Nephron (organoid): ENCODE measurements around the gene UBC.

Source experiments
- H3K27ac Mint-ChIP-seq, 3 experiments: 2 replicates each; pipeline ENCODE4 v1.8.0; 2020; ENCODE audit warnings: mixed read lengths in 3 of 3, mild to moderate bottlenecking in 2 of 3, moderate library complexity in 1 of 3
- H3K27me3 Mint-ChIP-seq: 2 replicates; pipeline ENCODE4 v1.8.0; 2021; ENCODE audit warnings: low read depth, mild to moderate bottlenecking, moderate library complexity, mixed read lengths
- H3K36me3 Mint-ChIP-seq: 2 replicates; pipeline ENCODE4 v1.8.0; 2020; ENCODE audit warnings: low read depth, mixed read lengths
- H3K4me1 Mint-ChIP-seq: 2 replicates; pipeline ENCODE4 v1.8.0; 2020; ENCODE audit warnings: mixed read lengths
- H3K4me3 Mint-ChIP-seq, 3 experiments: 2 replicates each; pipeline ENCODE4 v1.8.0; 2020; ENCODE audit warnings: mild to moderate bottlenecking in 3 of 3, mixed read lengths in 3 of 3, moderate library complexity in 2 of 3
- H3K9me3 Mint-ChIP-seq: 2 replicates; pipeline ENCODE4 v1.8.0; 2020; ENCODE audit warnings: mixed read lengths
- CTCF ChIP-seq, 3 experiments: fragments of 200-600 bp; sonication (generic); IDR thresholded peaks; one replicate each; pipeline ENCODE4 v1.5.0; 2021; ENCODE audit warnings: antibody characterized with exemption in 3 of 3; ENCODE audit not compliant: unreplicated experiment in 3 of 3

The UBC gene

DNA sequence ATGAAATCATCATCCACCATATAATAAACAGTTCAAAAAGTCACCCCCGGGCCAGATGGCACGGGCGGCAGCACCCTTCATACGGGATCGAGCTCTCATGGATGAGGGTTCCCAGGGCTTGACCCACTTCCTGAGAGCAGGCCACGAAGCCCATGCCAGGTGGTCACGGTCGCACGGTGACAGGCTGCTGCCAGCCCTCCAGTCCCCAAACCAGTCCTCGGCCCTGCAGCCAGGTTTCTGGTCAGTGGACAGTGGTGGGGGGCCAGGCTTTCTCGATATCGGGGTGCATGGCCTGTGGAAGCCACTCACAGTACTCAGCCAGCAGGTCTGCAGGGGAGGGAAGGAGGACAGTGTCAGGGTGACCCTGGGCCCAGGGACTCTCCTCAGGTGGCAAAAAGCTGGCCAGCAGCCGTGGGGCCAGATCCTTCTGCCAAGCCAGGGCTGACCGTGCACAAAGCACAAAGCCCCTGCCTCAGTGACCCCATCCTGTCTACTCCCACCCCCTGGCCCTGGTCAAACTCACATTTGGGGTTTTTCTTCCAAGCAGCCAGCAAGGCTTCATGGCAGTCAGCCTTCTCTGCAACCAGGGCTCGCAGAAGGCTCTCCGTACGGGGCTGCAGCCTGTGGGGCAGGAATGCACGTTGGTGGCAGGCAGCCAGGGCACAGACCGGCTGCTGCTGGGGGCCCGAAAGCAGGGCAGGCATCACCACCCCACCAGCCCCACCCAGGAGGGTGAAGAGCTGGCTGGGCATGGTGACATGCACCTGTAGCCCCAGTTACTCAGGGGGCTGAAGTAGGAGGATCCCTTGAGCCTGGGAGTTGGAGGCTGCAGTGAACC lies 33.3 kb upstream of the UBC start:
- Mint-ChIP-seq H3K4me3 (no peak overlapping the region), H3K36me3 (peaks cover 31% of the 10 kb centered on the region), H3K9me3 (no peaks in the 10 kb centered on the region), H3K27me3 (no peaks in the 10 kb centered on the region), H3K27ac (no peak overlapping the region), H3K4me1 (no peaks in the 10 kb centered on the region)
- no peak for TF ChIP-seq CTCF (IDR thresholded peaks at IDR 0.05; ENCODE audit: unreplicated experiment in 3 of 3)

- H3K4me3 Mint-ChIP-seq, result no peak overlapping the region
- H3K9me3 Mint-ChIP-seq, result no peaks in the 10 kb centered on the region
- H3K27me3 Mint-ChIP-seq, result no peaks in the 10 kb centered on the region
- peaks cover 31% of the 10 kb centered on the region for H3K36me3 Mint-ChIP-seq
- TF ChIP-seq CTCF (IDR thresholded peaks at IDR 0.05; ENCODE audit: unreplicated experiment in 3 of 3), result no peak
- no peak overlapping the region for H3K27ac Mint-ChIP-seq
- H3K4me1 Mint-ChIP-seq, result no peaks in the 10 kb centered on the region
These were observed 32.6 kb upstream of the UBC start for GRCh38 chr12:124947013-124947412.

GRCh38 chr12:124946447-124946793 lies 32.0 kb upstream of the UBC start:
- H3K4me3 Mint-ChIP-seq, result no peak overlapping the region

GRCh38 chr12:124941170-124941527 lies 26.7 kb upstream of the UBC start:
- no peak for TF ChIP-seq CTCF (IDR thresholded peaks at IDR 0.05; ENCODE audit: unreplicated experiment in 3 of 3)
- no peak overlapping the region for H3K4me3 Mint-ChIP-seq
- H3K9me3 Mint-ChIP-seq, result no peaks in the 10 kb centered on the region
- H3K27ac Mint-ChIP-seq, result no peak overlapping the region
- peaks cover 15% of the 10 kb centered on the region for H3K36me3 Mint-ChIP-seq
- H3K27me3 Mint-ChIP-seq, result no peaks in the 10 kb centered on the region
- H3K4me1 Mint-ChIP-seq, result peaks cover 9% of the 10 kb centered on the region

More at GRCh38 chr12:124946447-124946793, 32.0 kb upstream of the UBC start:
- TF ChIP-seq CTCF (IDR thresholded peaks at IDR 0.05; ENCODE audit: unreplicated experiment in 3 of 3), result no peak
- H3K9me3 Mint-ChIP-seq, result no peaks in the 10 kb centered on the region
- no peaks in the 10 kb centered on the region for H3K4me1 Mint-ChIP-seq
- no peak overlapping the region for H3K27ac Mint-ChIP-seq
- peaks cover 30% of the 10 kb centered on the region for H3K36me3 Mint-ChIP-seq
- H3K27me3 Mint-ChIP-seq, result no peaks in the 10 kb centered on the region

- TF ChIP-seq CTCF (IDR thresholded peaks at IDR 0.05; ENCODE audit: unreplicated experiment in 3 of 3), result peak; percentile 82 to 91 (median 87)
- Mint-ChIP-seq H3K27ac (no peak overlapping the region), H3K4me1 (peaks cover 9% of the 10 kb centered on the region), H3K27me3 (no peaks in the 10 kb centered on the region), H3K4me3 (no peak overlapping the region), H3K9me3 (no peaks in the 10 kb centered on the region), H3K36me3 (peaks cover 10% of the 10 kb centered on the region)
These were observed 26.1 kb upstream of the UBC start for GRCh38 chr12:124940393-124941169.

- no peak for TF ChIP-seq CTCF (IDR thresholded peaks at IDR 0.05; ENCODE audit: unreplicated experiment in 3 of 3)
- Mint-ChIP-seq H3K27me3 (no peaks in the 10 kb centered on the region), H3K4me1 (peaks cover 9% of the 10 kb centered on the region), H3K27ac (no peak overlapping the region), H3K9me3 (no peaks in the 10 kb centered on the region), H3K36me3 (peaks cover 7% of the 10 kb centered on the region), H3K4me3 (no peak overlapping the region)
These were observed 25.6 kb upstream of the UBC start for GRCh38 chr12:124940143-124940392.
